A549 (cell line): Measurements from ENCODE around the gene ZNF764. TPM values are rescaled to one million over a fixed set of nuclear protein-coding genes. Genes with fewer than 3 reads are reported as not detected.
A peak's percentile ranks its signal among the peaks of the same experiment; 100 is the strongest.

Source experiments
- ATAC-seq, 2 experiments: fragments of 200-7000 bp in 1 of 2; fragments of >200 bp in 1 of 2; cut with Nextera tagmentation in 1 of 2; cut with Tn5 transposase in 1 of 2; 3 replicates each; pipeline versions ENCODE4 v1.8.0 to v1.9.1; 2018 to 2020; ENCODE audit warnings: mild to moderate bottlenecking in 1 of 2, moderate library complexity in 1 of 2
- CTCF ChIA-PET: fragments of 300-600 bp; sonication (Branson Sonifier 250); formaldehyde crosslinking; extraction: SDS; loops from one replicate; lab custom pipeline; 2021; ENCODE audit warnings: antibody characterized with exemption, inconsistent platforms; lab: Yijun Ruan, JAX
- POLR2A ChIA-PET: fragments of 350-600 bp; formaldehyde crosslinking; extraction: SDS; loops from one replicate; lab custom pipeline; 2021; ENCODE audit warnings: antibody characterized with exemption, inconsistent platforms; lab: Yijun Ruan, JAX
- DNase-seq, 2 experiments: peaks; one replicate each; pipeline versions ENCODE4 v3.0.0 to v3.0.0-alpha.2; 2011 to 2016; ENCODE audit warnings: low read depth in 1 of 2, low spot score in 1 of 2
- FAIRE-seq: peaks from 2 replicates; lab custom pipeline; 2011; peaks lifted over from hg19 to GRCh38; lab: Jason Lieb, UNC
- H3K27ac ChIP-seq, 2 experiments: fragments of >200 bp; sonication (Bioruptor Twin); formaldehyde crosslinking; 3 replicates each; pipeline ENCODE4 v1.5.1; 2016 to 2017
- H3K4me1 ChIP-seq: fragments of >200 bp; sonication (Bioruptor Twin); formaldehyde crosslinking; 3 replicates; pipeline ENCODE4 v1.6.1; 2016
- H3K4me2 ChIP-seq: fragments of >200 bp; sonication (Bioruptor Twin); formaldehyde crosslinking; 3 replicates; pipeline ENCODE4 v1.6.1; 2016
- H3K4me3 ChIP-seq: fragments of >200 bp; sonication (Bioruptor Twin); formaldehyde crosslinking; 3 replicates; pipeline ENCODE4 v1.5.1; 2016
- H3K9me3 ChIP-seq: fragments of >200 bp; sonication (Bioruptor Twin); formaldehyde crosslinking; 3 replicates; pipeline ENCODE4 v1.6.1; 2016
- CBX8 ChIP-seq: fragments of 200-600 bp; sonication (generic); IDR thresholded peaks from 2 replicates; pipeline ENCODE4 v1.6.1; 2016
- CHD2 ChIP-seq: fragments of 150-350 bp; IDR thresholded peaks from 2 replicates; pipeline ENCODE4 v1.6.1; 2014; ENCODE audit warnings: low read length; ENCODE audit not compliant: partially characterized antibody
- EHMT2 ChIP-seq: fragments of 200-600 bp; sonication (generic); IDR thresholded peaks from 2 replicates; pipeline ENCODE4 v1.6.1; 2016; ENCODE audit warnings: antibody characterized with exemption, low read depth, mild to moderate bottlenecking, moderate library complexity
- FOSB ChIP-seq: fragments of 250-450 bp; sonication (Bioruptor Pico); IDR thresholded peaks from 2 replicates; pipeline ENCODE4 v1.5.0; 2020; ENCODE audit warnings: mild to moderate bottlenecking, moderate library complexity
- FOSL2 ChIP-seq, 2 experiments: fragments of 450-650 bp in 1 of 2; fragments of >200 bp in 1 of 2; sonication (Bioruptor Twin) in 1 of 2; formaldehyde crosslinking; IDR thresholded peaks; 2 replicates each; pipeline versions ENCODE4 v1.5.0 to v1.6.1; 2016 to 2020; ENCODE audit warnings: mild to moderate bottlenecking in 1 of 2, moderate library complexity in 1 of 2
- HOXB13 ChIP-seq: fragments of 250-450 bp; sonication (Bioruptor Pico); IDR thresholded peaks from 2 replicates; pipeline ENCODE4 v1.5.0; 2020; ENCODE audit warnings: low read depth, mild to moderate bottlenecking, moderate library complexity
- HOXB5 ChIP-seq: fragments of 250-450 bp; sonication (Bioruptor Pico); IDR thresholded peaks from 2 replicates; pipeline ENCODE4 v1.5.0; 2020; ENCODE audit warnings: mild to moderate bottlenecking, moderate library complexity
- JUN ChIP-seq, 2 experiments: fragments of >200 bp; sonication (Bioruptor Twin); formaldehyde crosslinking; IDR thresholded peaks; 2 replicates in 1 of 2; 3 replicates in 1 of 2; pipeline ENCODE4 v1.6.1; 2016 to 2017
- KDM5A ChIP-seq: fragments of 200-600 bp; sonication (generic); IDR thresholded peaks from 2 replicates; pipeline ENCODE4 v1.6.1; 2016; ENCODE audit warnings: antibody characterized with exemption, mild to moderate bottlenecking
- MAFK ChIP-seq: fragments of 450-650 bp; IDR thresholded peaks from 2 replicates; pipeline ENCODE4 v1.6.1; 2014; ENCODE audit not compliant: partially characterized antibody
- MAX ChIP-seq: IDR thresholded peaks from 2 replicates; pipeline ENCODE4 v1.6.1; 2012
- NPAS2 ChIP-seq: fragments of 250-450 bp; sonication (Bioruptor Pico); IDR thresholded peaks from 2 replicates; pipeline ENCODE4 v1.8.0; 2022; ENCODE audit warnings: mild to moderate bottlenecking, moderate library complexity, borderline replicate concordance
- PBX3 ChIP-seq: IDR thresholded peaks from 2 replicates; pipeline ENCODE4 v1.6.1; 2012
- PHF8 ChIP-seq: fragments of 200-600 bp; sonication (generic); IDR thresholded peaks from 2 replicates; pipeline ENCODE4 v1.6.1; 2016; ENCODE audit warnings: low read depth, mild to moderate bottlenecking, antibody characterized with exemption, moderate library complexity, borderline replicate concordance
- POLR2A ChIP-seq: IDR thresholded peaks from 2 replicates; pipeline ENCODE4 v1.6.1; 2012; ENCODE audit warnings: mild to moderate bottlenecking, low read length
- RAD21 ChIP-seq, 2 experiments: fragments of >200 bp in 1 of 2; sonication (Bioruptor Twin) in 1 of 2; formaldehyde crosslinking in 1 of 2; IDR thresholded peaks in 1 of 2; conservative IDR thresholded peaks in 1 of 2; 2 replicates in 1 of 2; 3 replicates in 1 of 2; pipeline ENCODE4 v1.6.1; 2012 to 2018; ENCODE audit warnings: inconsistent platforms in 1 of 2
- REST ChIP-seq: fragments of 200-600 bp; sonication (generic); IDR thresholded peaks from 2 replicates; pipeline ENCODE4 v1.6.1; 2016; ENCODE audit warnings: antibody characterized with exemption, mild to moderate bottlenecking, moderate library complexity
- SMC3 ChIP-seq: fragments of >200 bp; sonication (Bioruptor Twin); formaldehyde crosslinking; IDR thresholded peaks from 3 replicates; pipeline ENCODE4 v1.6.1; 2018; ENCODE audit warnings: inconsistent platforms
- TFCP2L1 ChIP-seq: fragments of 250-450 bp; sonication (Bioruptor Pico); IDR thresholded peaks from 2 replicates; pipeline ENCODE4 v1.5.0; 2021; ENCODE audit warnings: mild to moderate bottlenecking
- USF2 ChIP-seq: fragments of 450-650 bp; IDR thresholded peaks from 2 replicates; pipeline ENCODE4 v1.6.1; 2014; ENCODE audit warnings: antibody characterized with exemption
- WGBS: methylation state at CpG from one replicate; pipeline ENCODE4 v1.1.6; 2017; ENCODE audit errors: missing lambda C conversion rate; 5-methylcytosine and 5-hydroxymethylcytosine counted together
- polyA plus RNA-seq, 4 experiments: library from polyadenylated mRNA; depleted of rRNA in 3 of 4; stranded (reverse); fragments of >200 nt; fragmentation: RNase III in 1 of 4; extraction: RNeasy Plus Mini Kit Qiagen cat#74134 plus additional on column Dnase treatment in 1 of 4; gene quantifications; 2 replicates in 3 of 4; 3 replicates in 1 of 4; pipeline ENCODE4 v1.2.3, GENCODE V29; 2011 to 2017
- TF ChIP-seq, protein P1 (sequence below): fragments of >200 bp; sonication (Bioruptor Twin); formaldehyde crosslinking; IDR thresholded peaks from 3 replicates; pipeline ENCODE4 v1.6.1; 2016
- TF ChIP-seq, protein P2 (sequence below): fragments of 250-450 bp; sonication (Bioruptor Pico); IDR thresholded peaks from 2 replicates; pipeline ENCODE4 v1.5.0; 2020; ENCODE audit warnings: low read depth, mild to moderate bottlenecking, moderate library complexity
- TF ChIP-seq, protein P3 (sequence below): IDR thresholded peaks from 2 replicates; pipeline ENCODE4 v1.6.1; 2012; ENCODE audit warnings: low read depth, borderline replicate concordance

ZNF764 gene
- polyA plus RNA-seq, 2 of the 4 experiments (the other 2 are of a cell fraction), result 2.9 to 4.0 TPM

GRCh38 chr16:30526137-30526822 is 31.9 kb downstream of the ZNF764 start, which contains the start of gene ZNF768:
Gene ZNF768, minus strand, starts transcription at chr16:30526566. Its CDS starts 153 bp downstream, at chr16:30526413.
- H3K4me3 ChIP-seq, result peak within 1 kb of the TSS; percentile 85
- H3K9me3 ChIP-seq, result no peaks in the 10 kb centered on the region
- ChIA-PET POLR2A (interaction anchor here (0.8 to 3.1 kb wide), 7 partner anchors 9 to 108 kb away, joined by 3 to 17 read pairs (median 4); partner anchors contain the start of genes DCTPP1, SEPHS2 and ZNF764), CTCF (interaction anchor here (0.9 to 2.1 kb wide), 7 partner anchors 8 to 124 kb away, joined by 3 to 8 read pairs (median 4); partner anchors contain the start of genes PRR14 and ZNF747)
- H3K4me1 ChIP-seq, result peaks cover 27% of the 10 kb centered on the region
- TF ChIP-seq KDM5A, result no peak
- TF ChIP-seq USF2, result no peak
- no peak for TF ChIP-seq NPAS2 (CRISPR knock-in tag)
- TF ChIP-seq, protein P1, sequence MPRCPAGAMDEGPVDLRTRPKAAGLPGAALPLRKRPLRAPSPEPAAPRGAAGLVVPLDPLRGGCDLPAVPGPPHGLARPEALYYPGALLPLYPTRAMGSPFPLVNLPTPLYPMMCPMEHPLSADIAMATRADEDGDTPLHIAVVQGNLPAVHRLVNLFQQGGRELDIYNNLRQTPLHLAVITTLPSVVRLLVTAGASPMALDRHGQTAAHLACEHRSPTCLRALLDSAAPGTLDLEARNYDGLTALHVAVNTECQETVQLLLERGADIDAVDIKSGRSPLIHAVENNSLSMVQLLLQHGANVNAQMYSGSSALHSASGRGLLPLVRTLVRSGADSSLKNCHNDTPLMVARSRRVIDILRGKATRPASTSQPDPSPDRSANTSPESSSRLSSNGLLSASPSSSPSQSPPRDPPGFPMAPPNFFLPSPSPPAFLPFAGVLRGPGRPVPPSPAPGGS, result peak; percentile 80; the same call in 2 of the 3 replicates
- TF ChIP-seq FOSB, result no peak
- TF ChIP-seq FOSL2 (IDR thresholded peaks at IDR 0.05), result no peak
- no peak for TF ChIP-seq FOSL2 (CRISPR knock-in tag; IDR thresholded peaks at IDR 0.05)
- TF ChIP-seq, protein P2, sequence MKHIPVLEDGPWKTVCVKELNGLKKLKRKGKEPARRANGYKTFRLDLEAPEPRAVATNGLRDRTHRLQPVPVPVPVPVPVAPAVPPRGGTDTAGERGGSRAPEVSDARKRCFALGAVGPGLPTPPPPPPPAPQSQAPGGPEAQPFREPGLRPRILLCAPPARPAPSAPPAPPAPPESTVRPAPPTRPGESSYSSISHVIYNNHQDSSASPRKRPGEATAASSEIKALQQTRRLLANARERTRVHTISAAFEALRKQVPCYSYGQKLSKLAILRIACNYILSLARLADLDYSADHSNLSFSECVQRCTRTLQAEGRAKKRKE (CRISPR knock-in tag), result no peak
- no peak for TF ChIP-seq MAFK
- TF ChIP-seq EHMT2, result no peak
- TF ChIP-seq PBX3, result no peak
- no peak; the same call in 1 of the 3 replicates for TF ChIP-seq SMC3
- no peak for TF ChIP-seq MAX
- no peak for TF ChIP-seq HOXB5 (CRISPR knock-in tag)
- TF ChIP-seq, protein P3, sequence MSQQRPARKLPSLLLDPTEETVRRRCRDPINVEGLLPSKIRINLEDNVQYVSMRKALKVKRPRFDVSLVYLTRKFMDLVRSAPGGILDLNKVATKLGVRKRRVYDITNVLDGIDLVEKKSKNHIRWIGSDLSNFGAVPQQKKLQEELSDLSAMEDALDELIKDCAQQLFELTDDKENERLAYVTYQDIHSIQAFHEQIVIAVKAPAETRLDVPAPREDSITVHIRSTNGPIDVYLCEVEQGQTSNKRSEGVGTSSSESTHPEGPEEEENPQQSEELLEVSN, result no peak
- no peak for TF ChIP-seq TFCP2L1 (CRISPR knock-in tag)
- TF ChIP-seq CHD2, result no peak
- peak; percentile 69; the same call in 1 of the 2 replicates for TF ChIP-seq REST
- TF ChIP-seq JUN (IDR thresholded peaks at IDR 0.05), result peak in 1 of 2 experiments; percentile 95; a peak in 2 of 5 replicates
- TF ChIP-seq HOXB13 (CRISPR knock-in tag), result no peak
- TF ChIP-seq CBX8, result no peak
- no peak; the same call in 1 of the 2 replicates for TF ChIP-seq PHF8
- peak; percentile 54 for TF ChIP-seq POLR2A
- TF ChIP-seq RAD21 (conservative IDR thresholded peaks at IDR 0.05 in 1 of 2, IDR thresholded peaks at IDR 0.05 in 1 of 2), result 0 out of 5 replicates have a peak, but pooled peaks of 1 of the 2 experiments have one; percentile 19
- FAIRE-seq (no peak), ATAC-seq (peak; percentile 50 to 52), DNase-seq (peak; percentile 33 to 44)
- H3K27ac ChIP-seq, result peak within 1 kb of the TSS; percentile 96 to 98
- peak within 1 kb of the TSS; percentile 81 for H3K4me2 ChIP-seq
- WGBS, result 3% methylated on average over 14 of the region's 73 CpGs
